ENCODE results near the gene LRMDA. TPM values are rescaled to one million over a fixed set of nuclear protein-coding genes. Genes with fewer than 3 reads are reported as not detected.
A peak's percentile ranks its signal among the peaks of the same experiment; 100 is the strongest.

The LRMDA gene
- total and polyA plus RNA-seq, 2 donors (not counting 1 experiment from before 2014, with no cell fraction given), result 0.12 TPM; not detected in 1

GRCh38 chr10:75398692-75399460 lies 32.5 kb upstream of the LRMDA start:
- peaks cover 0 to 48% (median 0%) of the 10 kb centered on the region in 3 donors for H3K9me3 ChIP-seq (ENCODE audit: control extremely low read depth in 1 of 3, control insufficient read depth in 2 of 3, insufficient read depth in 1 of 3, low read length in 2 of 3)
- CTCF ChIA-PET, result no interaction called here
- peak overlapping the region; percentile 59 for H3K4me3 Mint-ChIP-seq

More at GRCh38 chr10:75398692-75399460, 32.5 kb upstream of the LRMDA start:
- H4K20me1 ChIP-seq (ENCODE audit: control insufficient read depth, insufficient read depth, low read length, poor library complexity, severe bottlenecking), result no peaks in the 10 kb centered on the region
- intact Hi-C loops (cut with micrococcal nuclease), result no loop called here
- H3K79me2 ChIP-seq (ENCODE audit: control insufficient read depth, insufficient read depth, low read length), result no peaks in the 10 kb centered on the region
- H3K4me2 ChIP-seq (replicated peaks; ENCODE audit: low read depth, low read length, poor library complexity, severe bottlenecking), result no peak overlapping the region
- Mint-ChIP-seq H3K27me3 (peaks cover 47% of the 10 kb centered on the region), H3K27ac (no peak overlapping the region), H3K4me1 (peaks cover 35% of the 10 kb centered on the region), H3K9me3 (ENCODE audit: insufficient read depth) (no peaks in the 10 kb centered on the region)
- no peak overlapping the region for H2AFZ ChIP-seq (ENCODE audit: insufficient read depth, low read depth, low read length, poor library complexity, severe bottlenecking)
- H3K36me3 ChIP-seq (replicated peaks in 1 of 2; ENCODE audit: control extremely low read depth in 1 of 2, control insufficient read depth in 1 of 2, extremely low read depth in 1 of 2, insufficient read depth in 2 of 2, low read length in 1 of 2), result no peaks in the 10 kb centered on the region
- ATAC-seq (ENCODE audit: low read depth), result no peak
- H3K27me3 ChIP-seq (replicated peaks in 1 of 4; ENCODE audit: control extremely low read depth in 1 of 4, control insufficient read depth in 3 of 4, insufficient read depth in 4 of 4, low read length in 3 of 4), result peaks cover 0 to 80% (median 37%) of the 10 kb centered on the region in 4 experiments
- DNase-seq, result peak; percentile 12
- peaks cover 45 to 48% of the 10 kb centered on the region in 2 donors for H3K4me1 ChIP-seq (ENCODE audit: control insufficient read depth in 2 of 2, insufficient read depth in 2 of 2, low read length in 2 of 2)
- H3K4me3 ChIP-seq (ENCODE audit: control extremely low read depth in 1 of 5, extremely low read depth in 1 of 5, insufficient read depth in 1 of 5, low read depth in 2 of 5, low read length in 4 of 5), result no peak overlapping the region
- no peak overlapping the region for H3K9ac ChIP-seq (ENCODE audit: low read length)
- 98% methylated on average over 64 of the region's 76 CpGs for WGBS (ENCODE audit: insufficient coverage)
- POLR2A ChIA-PET, result no interaction called here
- H3K27ac ChIP-seq (ENCODE audit: low read length in 2 of 2), result no peak overlapping the region
- TF ChIP-seq CTCF (IDR thresholded peaks at IDR 0.05) (no peak), EZH2 (IDR thresholded peaks at IDR 0.05; ENCODE audit: borderline replicate concordance, insufficient read depth, low read depth, low read length, poor library complexity, severe bottlenecking) (no peak)
